ENCODE measurements around the gene PRTN3.
A peak's percentile ranks its signal among the peaks of the same experiment; 100 is the strongest.
"Not testable (repeated sequence)": the region's sequence is repeated elsewhere in the genome, so short reads cannot be mapped to it uniquely, and the experiment has no call there.

The PRTN3 gene

GRCh38 chr19:866769-867300 is 26.0 kb downstream of the PRTN3 start:
- no peak for FAIRE-seq
- DNase-seq (ENCODE audit: low spot score): no peak

DNA sequence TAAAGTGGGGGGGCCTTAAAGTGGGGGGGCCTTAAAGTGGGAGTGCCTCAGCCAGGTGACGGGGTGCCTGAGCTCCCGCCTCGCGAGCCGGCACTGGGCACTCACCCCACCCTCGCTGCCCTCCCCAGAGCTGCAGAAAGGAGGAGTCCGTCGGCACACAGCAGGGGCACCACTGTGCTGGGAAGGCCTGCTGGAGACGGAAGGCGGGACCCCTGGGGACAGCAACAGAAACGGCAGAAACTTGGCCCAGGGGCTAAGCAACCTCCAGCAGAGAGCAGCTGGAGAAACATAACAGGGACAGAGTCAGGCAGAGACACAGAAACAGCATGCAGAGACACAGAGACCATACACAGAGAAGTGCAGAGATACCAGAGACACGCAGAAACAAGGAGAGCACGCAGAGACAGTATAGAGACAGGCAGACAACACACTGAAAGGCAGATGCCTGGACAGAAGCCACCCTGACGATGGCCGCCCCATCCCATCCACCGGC is 26.5 kb downstream of the PRTN3 start:
- FAIRE-seq (no peak), DNase-seq (ENCODE audit: low spot score) (no peak)

GRCh38 chr19:867855-868457 is 27.2 kb downstream of the PRTN3 start:
- FAIRE-seq: no peak
- DNase-seq (ENCODE audit: low spot score): no peak

GRCh38 chr19:868458-869244 is 27.9 kb downstream of the PRTN3 start:
- FAIRE-seq: no peak

GRCh38 chr19:869245-870177 is 28.7 kb downstream of the PRTN3 start:
- FAIRE-seq: no peak
- DNase-seq (ENCODE audit: low spot score): peak; percentile 53

More at GRCh38 chr19:868458-869244, 27.9 kb downstream of the PRTN3 start:
- no peak for DNase-seq (ENCODE audit: low spot score)

- DNase-seq (ENCODE audit: low spot score) (no peak), FAIRE-seq (no peak)
Observed at GRCh38 chr19:870314-870713, 29.5 kb downstream of the PRTN3 start.

GRCh38 chr19:870963-871401 is 30.2 kb downstream of the PRTN3 start:
- no peak for DNase-seq (ENCODE audit: low spot score)
- FAIRE-seq: no peak

- no peak for DNase-seq (ENCODE audit: low spot score)
- FAIRE-seq: no peak
Observed at GRCh38 chr19:871446-872265, 30.9 kb downstream of the PRTN3 start.

GRCh38 chr19:872266-872951 is 31.6 kb downstream of the PRTN3 start:
- FAIRE-seq: no peak
- DNase-seq (ENCODE audit: low spot score): no peak

DNA sequence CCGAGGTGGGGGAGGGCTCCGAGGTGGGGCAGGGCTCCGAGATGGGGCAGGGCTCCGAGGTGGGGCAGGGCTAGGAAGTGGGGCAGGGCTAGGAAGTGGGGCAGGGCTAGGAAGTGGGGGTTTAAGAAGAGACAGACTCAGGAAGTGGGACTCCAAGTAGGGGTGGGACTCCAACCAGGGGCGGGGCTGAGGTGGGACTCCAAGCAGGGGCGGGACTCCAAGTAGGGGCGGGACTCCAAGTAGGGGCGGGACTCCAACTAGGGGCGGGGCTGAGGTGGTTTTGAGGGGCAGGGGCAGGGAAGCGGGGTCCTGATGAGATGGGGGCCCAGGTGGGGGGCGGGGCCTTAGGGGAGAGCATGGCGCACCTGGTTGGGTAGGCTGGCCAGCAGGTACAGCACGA is 32.3 kb downstream of the PRTN3 start:
- DNase-seq (ENCODE audit: low spot score): peak; percentile 24
- FAIRE-seq: no peak

DNA sequence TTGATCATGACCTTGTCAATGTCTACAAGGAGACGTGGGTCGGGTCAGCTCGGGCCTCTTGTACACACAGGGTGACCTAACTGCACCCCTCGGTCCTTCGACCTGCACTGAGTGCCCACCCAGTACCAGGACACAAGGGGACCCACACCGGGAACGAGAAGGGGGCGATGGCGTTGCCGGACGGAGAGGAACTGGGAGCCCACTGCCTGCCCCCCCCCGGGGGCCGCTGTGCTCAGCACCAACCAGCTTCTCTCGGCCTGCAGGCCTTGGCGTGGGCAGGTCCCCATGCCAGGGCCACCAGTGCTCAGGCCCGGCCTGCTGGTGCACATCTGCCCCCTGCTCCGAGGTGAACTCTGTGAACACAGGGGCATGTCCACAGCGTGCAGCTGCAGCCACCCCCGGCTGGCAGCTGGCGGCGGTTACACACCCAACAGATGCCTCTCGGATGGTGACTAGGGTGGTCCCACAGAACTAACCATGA is 32.8 kb downstream of the PRTN3 start:
- DNase-seq (ENCODE audit: low spot score): no peak
- no peak for FAIRE-seq

DNA sequence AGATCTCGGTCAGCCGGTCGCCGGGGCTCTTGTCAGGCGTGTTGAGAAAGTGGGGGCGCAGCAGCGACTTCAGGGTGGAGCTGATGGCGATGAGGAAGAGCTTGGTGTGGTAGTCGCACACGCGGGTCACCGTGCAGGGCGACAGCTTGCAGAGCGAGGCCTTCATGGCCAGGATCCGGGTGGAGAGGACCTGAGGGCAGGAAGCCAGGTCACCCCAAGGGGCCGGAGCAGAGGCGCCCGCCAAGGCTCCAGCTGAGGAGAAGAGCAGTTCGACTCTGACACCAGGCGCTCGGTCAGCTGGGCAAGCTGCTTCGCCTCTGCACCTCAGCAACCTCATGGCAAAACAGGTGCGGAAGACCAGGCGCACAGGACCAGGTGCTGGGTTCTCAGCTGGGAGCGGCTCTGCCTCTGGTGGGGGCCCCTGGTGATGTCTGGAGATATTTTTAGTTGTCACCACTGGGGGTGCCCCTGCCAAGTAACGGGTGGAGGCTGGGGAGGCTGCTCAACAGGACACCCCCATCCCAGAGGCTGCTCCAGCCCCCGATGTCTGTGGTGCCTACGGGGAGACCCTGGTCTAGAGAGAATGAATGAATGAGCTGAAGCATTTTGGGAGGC is 34.6 kb downstream of the PRTN3 start:
- DNase-seq (ENCODE audit: low spot score) (no peak), FAIRE-seq (no peak)

DNA sequence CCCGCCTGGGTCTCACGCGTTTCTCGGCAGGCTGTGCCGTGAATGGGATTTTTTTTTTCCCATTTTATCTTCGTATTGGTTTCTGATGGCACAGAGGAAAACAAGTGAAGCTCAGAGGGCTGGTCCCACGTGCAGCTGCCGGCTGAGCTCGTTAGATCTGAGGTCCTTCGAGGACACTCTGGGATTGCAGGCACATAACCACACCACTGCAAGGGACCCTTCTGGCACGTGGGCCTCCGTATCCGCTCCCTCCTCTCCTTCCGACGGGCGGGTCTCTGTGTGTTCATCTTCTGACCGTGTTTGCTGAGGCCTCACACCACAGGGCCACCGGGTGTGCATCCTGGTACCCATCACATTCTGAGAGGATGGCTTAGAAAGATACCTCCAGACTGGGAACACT is 35.3 kb downstream of the PRTN3 start:
- FAIRE-seq: no peak
- no peak for DNase-seq (ENCODE audit: low spot score)

GRCh38 chr19:876780-877314 is 36.0 kb downstream of the PRTN3 start:
- DNase-seq (ENCODE audit: low spot score) (no peak), FAIRE-seq (no peak)

GRCh38 chr19:877992-878660 is 37.3 kb downstream of the PRTN3 start:
- DNase-seq (ENCODE audit: low spot score); FAIRE-seq: not testable (repeated sequence)

GRCh38 chr19:878751-879561 is 38.2 kb downstream of the PRTN3 start:
- not testable (repeated sequence) for DNase-seq (ENCODE audit: low spot score); FAIRE-seq

GRCh38 chr19:879711-880438 is 39.1 kb downstream of the PRTN3 start:
- no peak for FAIRE-seq

More at GRCh38 chr19:879711-880438, 39.1 kb downstream of the PRTN3 start:
- no peak for DNase-seq (ENCODE audit: low spot score)
